GM23338 (cell line): ENCODE results near the gene SGK1.

Experiments
- CREB1 ChIP-seq: fragments of 250-450 bp; sonication (Bioruptor Pico); IDR thresholded peaks from 2 replicates; pipeline ENCODE4 v1.5.0; 2020; ENCODE audit warnings: low read depth, mild to moderate bottlenecking, moderate library complexity
- EZH2 ChIP-seq: fragments of 200-600 bp; sonication (generic); IDR thresholded peaks from one replicate; pipeline ENCODE4 v1.8.0; 2017; ENCODE audit warnings: antibody characterized with exemption, mild to moderate bottlenecking, low read depth; ENCODE audit not compliant: unreplicated experiment
- EZH2phosphoT487 ChIP-seq: fragments of 200-600 bp; sonication (generic); IDR thresholded peaks from one replicate; pipeline ENCODE4 v1.8.1; 2018; ENCODE audit warnings: antibody characterized with exemption; ENCODE audit not compliant: unreplicated experiment
- NANOG ChIP-seq: IDR thresholded peaks from 2 replicates; pipeline ENCODE4 v1.6.1; 2016; ENCODE audit warnings: antibody characterized with exemption, borderline replicate concordance
- POLR2AphosphoS5 ChIP-seq: IDR thresholded peaks from 2 replicates; pipeline ENCODE4 v1.6.1; 2016; ENCODE audit warnings: antibody characterized with exemption, low read depth
- ZNF114 ChIP-seq: fragments of 250-450 bp; sonication (Bioruptor Pico); IDR thresholded peaks from 2 replicates; pipeline ENCODE4 v1.5.0; 2020; ENCODE audit warnings: mild to moderate bottlenecking, moderate library complexity
- ZNF331 ChIP-seq: fragments of 250-450 bp; sonication (Bioruptor Pico); IDR thresholded peaks from 2 replicates; pipeline ENCODE4 v1.5.0; 2020; ENCODE audit warnings: low read depth, mild to moderate bottlenecking, moderate library complexity
- TF ChIP-seq, protein P1 (sequence below), 2 experiments: fragments of 200-600 bp in 1 of 2; sonication (generic) in 1 of 2; conservative IDR thresholded peaks; 2 replicates each; pipeline versions ENCODE4 v1.5.1 to v1.6.1; 2016 to 2017; ENCODE audit warnings: antibody characterized with exemption in 2 of 2, low read depth in 2 of 2, mild to moderate bottlenecking in 2 of 2, moderate library complexity in 1 of 2
- TF ChIP-seq, protein P2 (sequence below): IDR thresholded peaks from one replicate; pipeline ENCODE4 v1.6.1; 2018; ENCODE audit warnings: antibody characterized with exemption; ENCODE audit not compliant: unreplicated experiment
- TF ChIP-seq, protein P3 (sequence below): IDR thresholded peaks from 2 replicates; pipeline ENCODE4 v1.6.1; 2016; ENCODE audit warnings: antibody characterized with exemption

DNA sequence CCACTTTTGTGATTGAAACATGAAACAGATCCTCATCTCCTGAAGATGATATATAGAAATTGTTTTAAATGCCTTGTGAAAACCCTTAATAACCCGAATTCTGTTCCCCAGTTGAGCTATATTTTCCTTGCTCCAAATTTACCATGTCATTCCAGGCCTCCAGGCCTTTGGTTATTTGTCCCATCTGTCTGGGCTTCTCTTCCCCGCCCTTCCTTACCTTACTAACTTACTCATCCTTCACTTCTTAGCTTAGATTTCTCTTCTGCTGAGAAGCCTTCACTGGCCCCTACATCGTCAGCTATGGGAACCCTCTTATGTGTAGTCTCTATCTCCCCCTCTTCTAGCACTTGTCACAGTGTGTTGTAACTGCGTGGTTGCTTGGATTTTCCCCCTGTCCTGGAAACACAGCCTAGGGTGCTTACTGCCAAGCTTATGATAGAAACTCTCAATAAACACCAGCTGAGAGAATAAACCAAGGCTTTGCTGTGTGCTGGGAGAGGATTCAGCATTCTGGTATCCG is 68.6 kb downstream of the SGK1 start:
- TF ChIP-seq NANOG (no peak), CREB1 (CRISPR knock-in tag) (no peak), ZNF114 (CRISPR knock-in tag) (no peak), ZNF331 (no peak), POLR2AphosphoS5 (no peak), EZH2 (no peak), EZH2phosphoT487 (no peak)
- TF ChIP-seq, protein P1, sequence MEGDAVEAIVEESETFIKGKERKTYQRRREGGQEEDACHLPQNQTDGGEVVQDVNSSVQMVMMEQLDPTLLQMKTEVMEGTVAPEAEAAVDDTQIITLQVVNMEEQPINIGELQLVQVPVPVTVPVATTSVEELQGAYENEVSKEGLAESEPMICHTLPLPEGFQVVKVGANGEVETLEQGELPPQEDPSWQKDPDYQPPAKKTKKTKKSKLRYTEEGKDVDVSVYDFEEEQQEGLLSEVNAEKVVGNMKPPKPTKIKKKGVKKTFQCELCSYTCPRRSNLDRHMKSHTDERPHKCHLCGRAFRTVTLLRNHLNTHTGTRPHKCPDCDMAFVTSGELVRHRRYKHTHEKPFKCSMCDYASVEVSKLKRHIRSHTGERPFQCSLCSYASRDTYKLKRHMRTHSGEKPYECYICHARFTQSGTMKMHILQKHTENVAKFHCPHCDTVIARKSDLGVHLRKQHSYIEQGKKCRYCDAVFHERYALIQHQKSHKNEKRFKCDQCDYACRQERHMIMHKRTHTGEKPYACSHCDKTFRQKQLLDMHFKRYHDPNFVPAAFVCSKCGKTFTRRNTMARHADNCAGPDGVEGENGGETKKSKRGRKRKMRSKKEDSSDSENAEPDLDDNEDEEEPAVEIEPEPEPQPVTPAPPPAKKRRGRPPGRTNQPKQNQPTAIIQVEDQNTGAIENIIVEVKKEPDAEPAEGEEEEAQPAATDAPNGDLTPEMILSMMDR (conservative IDR thresholded peaks at IDR 0.05; ENCODE audit: low read depth in 2 of 2), result no peak
- TF ChIP-seq, protein P2, sequence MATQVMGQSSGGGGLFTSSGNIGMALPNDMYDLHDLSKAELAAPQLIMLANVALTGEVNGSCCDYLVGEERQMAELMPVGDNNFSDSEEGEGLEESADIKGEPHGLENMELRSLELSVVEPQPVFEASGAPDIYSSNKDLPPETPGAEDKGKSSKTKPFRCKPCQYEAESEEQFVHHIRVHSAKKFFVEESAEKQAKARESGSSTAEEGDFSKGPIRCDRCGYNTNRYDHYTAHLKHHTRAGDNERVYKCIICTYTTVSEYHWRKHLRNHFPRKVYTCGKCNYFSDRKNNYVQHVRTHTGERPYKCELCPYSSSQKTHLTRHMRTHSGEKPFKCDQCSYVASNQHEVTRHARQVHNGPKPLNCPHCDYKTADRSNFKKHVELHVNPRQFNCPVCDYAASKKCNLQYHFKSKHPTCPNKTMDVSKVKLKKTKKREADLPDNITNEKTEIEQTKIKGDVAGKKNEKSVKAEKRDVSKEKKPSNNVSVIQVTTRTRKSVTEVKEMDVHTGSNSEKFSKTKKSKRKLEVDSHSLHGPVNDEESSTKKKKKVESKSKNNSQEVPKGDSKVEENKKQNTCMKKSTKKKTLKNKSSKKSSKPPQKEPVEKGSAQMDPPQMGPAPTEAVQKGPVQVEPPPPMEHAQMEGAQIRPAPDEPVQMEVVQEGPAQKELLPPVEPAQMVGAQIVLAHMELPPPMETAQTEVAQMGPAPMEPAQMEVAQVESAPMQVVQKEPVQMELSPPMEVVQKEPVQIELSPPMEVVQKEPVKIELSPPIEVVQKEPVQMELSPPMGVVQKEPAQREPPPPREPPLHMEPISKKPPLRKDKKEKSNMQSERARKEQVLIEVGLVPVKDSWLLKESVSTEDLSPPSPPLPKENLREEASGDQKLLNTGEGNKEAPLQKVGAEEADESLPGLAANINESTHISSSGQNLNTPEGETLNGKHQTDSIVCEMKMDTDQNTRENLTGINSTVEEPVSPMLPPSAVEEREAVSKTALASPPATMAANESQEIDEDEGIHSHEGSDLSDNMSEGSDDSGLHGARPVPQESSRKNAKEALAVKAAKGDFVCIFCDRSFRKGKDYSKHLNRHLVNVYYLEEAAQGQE, result no peak
- TF ChIP-seq, protein P3, sequence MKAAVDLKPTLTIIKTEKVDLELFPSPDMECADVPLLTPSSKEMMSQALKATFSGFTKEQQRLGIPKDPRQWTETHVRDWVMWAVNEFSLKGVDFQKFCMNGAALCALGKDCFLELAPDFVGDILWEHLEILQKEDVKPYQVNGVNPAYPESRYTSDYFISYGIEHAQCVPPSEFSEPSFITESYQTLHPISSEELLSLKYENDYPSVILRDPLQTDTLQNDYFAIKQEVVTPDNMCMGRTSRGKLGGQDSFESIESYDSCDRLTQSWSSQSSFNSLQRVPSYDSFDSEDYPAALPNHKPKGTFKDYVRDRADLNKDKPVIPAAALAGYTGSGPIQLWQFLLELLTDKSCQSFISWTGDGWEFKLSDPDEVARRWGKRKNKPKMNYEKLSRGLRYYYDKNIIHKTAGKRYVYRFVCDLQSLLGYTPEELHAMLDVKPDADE, result no peak
